Measurements from ENCODE around the gene MUC20. TPM values are rescaled to one million over a fixed set of nuclear protein-coding genes. Genes with fewer than 3 reads are reported as not detected.

MUC20 gene
- total and polyA plus RNA-seq, 8 donors = 5.2 to 35.9 (median 10.8) TPM

- no peak for FAIRE-seq
- intact Hi-C loops (cut with DNase I) = no loop called here
- Histone ChIP-seq H3K36me3 (peaks cover 0 to 9% (median 4%) of the 10 kb centered on the region in 3 donors), H3K4me1 (no peaks in the 10 kb centered on the region), H3K9me3 (no peaks in the 10 kb centered on the region), H3K27ac (no peak overlapping the region), H3K4me3 (no peak overlapping the region), H3K27me3 (no peaks in the 10 kb centered on the region)
- peak in 3 of 4 donors; percentile 51 to 62 (median 52) for ATAC-seq
- 75 to 80% methylated on average over 11 of the region's 11 CpGs for WGBS, 2 donors
- TF ChIP-seq CTCF (IDR thresholded peaks at IDR 0.05) = no peak
- DNase-seq = no peak
Observed at GRCh38 chr3:195697582-195698324, 23.0 kb upstream of the MUC20 start.

- TF ChIP-seq CTCF (IDR thresholded peaks at IDR 0.05) = no peak
- no peak for ATAC-seq
Observed at GRCh38 chr3:195698325-195698646, 22.5 kb upstream of the MUC20 start.

GRCh38 chr3:195698647-195699387 is 22.0 kb upstream of the MUC20 start:
- Histone ChIP-seq H3K27ac (no peak overlapping the region), H3K4me3 (no peak overlapping the region), H3K27me3 (no peaks in the 10 kb centered on the region), H3K4me1 (no peaks in the 10 kb centered on the region), H3K36me3 (peaks cover 0 to 1% (median 0%) of the 10 kb centered on the region in 3 donors), H3K9me3 (no peaks in the 10 kb centered on the region)
- no peak for TF ChIP-seq CTCF (IDR thresholded peaks at IDR 0.05)
- no peak for FAIRE-seq
- WGBS, 2 donors = 83 to 86% methylated on average over 5 of the region's 5 CpGs
- no peak for ATAC-seq
- intact Hi-C loops (cut with DNase I) = no loop called here
- no peak for DNase-seq

More at GRCh38 chr3:195698325-195698646, 22.5 kb upstream of the MUC20 start:
- Histone ChIP-seq H3K4me1 (no peaks in the 10 kb centered on the region), H3K4me3 (no peak overlapping the region), H3K27me3 (no peaks in the 10 kb centered on the region), H3K9me3 (no peaks in the 10 kb centered on the region), H3K36me3 (peaks cover 0 to 5% (median 4%) of the 10 kb centered on the region in 3 donors), H3K27ac (no peak overlapping the region)
- WGBS, 2 donors = 93 to 94% methylated on average over 4 of the region's 4 CpGs
- intact Hi-C loops (cut with DNase I) = no loop called here
- DNase-seq (no peak), FAIRE-seq (no peak)

- Histone ChIP-seq H3K27me3 (no peaks in the 10 kb centered on the region), H3K36me3 (no peaks in the 10 kb centered on the region), H3K4me3 (no peak overlapping the region), H3K9me3 (no peaks in the 10 kb centered on the region), H3K27ac (no peak overlapping the region), H3K4me1 (no peaks in the 10 kb centered on the region)
- DNase-seq (no peak), FAIRE-seq (no peak), ATAC-seq (no peak)
- 91 to 95% methylated on average over 2 of the region's 2 CpGs for WGBS, 2 donors
- intact Hi-C loops (cut with DNase I) = no loop called here
- no peak for TF ChIP-seq CTCF (IDR thresholded peaks at IDR 0.05)
Observed at GRCh38 chr3:195699388-195699771, 21.4 kb upstream of the MUC20 start.

GRCh38 chr3:195699860-195700259 is 20.9 kb upstream of the MUC20 start:
- no peak overlapping the region for H3K4me3 ChIP-seq
- intact Hi-C loops (cut with DNase I) = no loop called here
- H3K4me1 ChIP-seq = no peaks in the 10 kb centered on the region
- no peaks in the 10 kb centered on the region for H3K36me3 ChIP-seq
- WGBS, 2 donors = 82 to 84% methylated on average over 6 of the region's 6 CpGs
- DNase-seq (no peak), ATAC-seq (peak in 1 of 4 donors; percentile 4), FAIRE-seq (no peak)
- no peaks in the 10 kb centered on the region for H3K9me3 ChIP-seq
- no peak overlapping the region for H3K27ac ChIP-seq
- TF ChIP-seq CTCF (IDR thresholded peaks at IDR 0.05) = no peak
- H3K27me3 ChIP-seq = no peaks in the 10 kb centered on the region

All from pancreas (tissue), 10 donors.